ENCODE data around the gene OR2T35.

OR2T35 gene

DNA sequence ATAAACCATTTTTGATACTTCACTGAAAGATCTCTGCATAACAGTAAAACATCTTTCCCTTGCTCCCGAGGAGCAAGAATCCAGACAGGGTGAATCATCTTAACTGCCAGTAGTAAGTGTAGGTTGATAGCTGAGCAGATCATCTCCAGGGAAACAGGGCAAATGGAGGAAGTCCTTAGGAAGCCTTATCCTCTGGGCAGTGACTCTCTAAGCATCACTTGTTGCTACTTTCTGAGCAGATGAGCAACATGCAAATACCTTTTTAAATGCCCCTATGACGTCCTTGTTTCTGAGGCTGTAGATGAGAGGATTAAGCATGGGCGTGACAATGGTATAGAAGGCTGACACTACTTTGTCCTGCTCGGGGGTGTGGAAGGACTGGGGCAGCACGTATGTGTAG is 19.1 kb downstream of the OR2T35 start:
- DNase-seq (no peak), ATAC-seq (no peak)

DNA sequence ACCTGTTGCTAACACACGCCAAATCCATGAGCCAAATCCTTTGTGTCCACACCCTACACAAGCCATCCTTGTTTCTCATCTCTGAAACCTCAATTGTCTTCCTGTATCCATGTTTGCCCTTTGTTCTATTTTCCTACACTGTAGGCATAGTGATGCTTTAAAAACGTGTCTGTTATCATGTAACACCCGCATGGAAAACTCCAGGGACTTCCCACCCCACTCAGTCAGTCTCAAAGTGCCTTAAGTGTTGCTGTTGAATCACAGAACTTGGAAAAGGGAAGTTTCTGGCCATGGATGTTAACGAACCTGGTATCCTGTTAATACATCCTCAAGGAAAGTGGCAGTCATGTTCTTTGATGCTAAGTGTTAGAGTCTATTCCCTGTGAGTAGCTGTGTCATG is 19.9 kb downstream of the OR2T35 start:
- DNase-seq (no peak), ATAC-seq (no peak)

DNA sequence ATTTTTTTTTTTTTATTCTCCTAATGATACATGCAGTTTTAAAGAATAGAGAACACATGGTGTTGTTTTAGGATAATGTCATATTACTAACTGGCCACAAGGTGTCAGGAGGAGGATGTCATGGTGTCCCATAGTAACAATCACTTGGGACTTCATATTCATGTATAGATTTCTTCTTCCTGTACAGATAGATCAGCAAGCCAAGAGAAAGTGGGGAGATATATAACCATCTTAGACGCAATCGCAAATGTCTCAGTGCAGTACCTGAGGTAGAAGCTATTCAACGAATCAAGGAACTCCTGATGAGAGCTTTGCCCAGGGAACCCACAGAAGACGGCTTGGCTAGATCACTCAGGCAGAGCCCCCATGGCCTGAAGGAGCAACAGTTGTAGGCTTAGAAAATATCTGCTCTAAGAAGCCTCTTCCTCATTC is 22.5 kb downstream of the OR2T35 start:
- DNase-seq (no peak), ATAC-seq (peak; percentile 74)

DNA sequence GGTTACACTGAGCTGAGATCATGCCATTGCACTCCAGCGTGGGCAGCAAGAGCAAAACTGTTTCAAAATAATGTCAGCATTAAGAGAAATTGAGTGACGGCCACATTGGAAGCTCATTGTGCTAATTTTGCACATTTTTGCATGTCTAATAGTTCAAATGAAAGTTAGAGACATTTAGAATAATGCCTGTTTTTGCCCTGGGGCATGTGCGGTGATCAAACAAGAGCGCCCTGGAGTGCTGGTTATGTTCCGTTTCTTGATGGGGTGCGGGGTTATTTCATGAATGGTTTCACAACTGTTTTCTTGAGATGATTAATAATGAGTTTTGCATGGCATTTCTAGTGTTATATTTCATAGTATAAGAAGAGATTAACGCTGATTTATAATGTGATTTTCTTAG is 23.3 kb downstream of the OR2T35 start:
- no peak for ATAC-seq
- DNase-seq = no peak

DNA sequence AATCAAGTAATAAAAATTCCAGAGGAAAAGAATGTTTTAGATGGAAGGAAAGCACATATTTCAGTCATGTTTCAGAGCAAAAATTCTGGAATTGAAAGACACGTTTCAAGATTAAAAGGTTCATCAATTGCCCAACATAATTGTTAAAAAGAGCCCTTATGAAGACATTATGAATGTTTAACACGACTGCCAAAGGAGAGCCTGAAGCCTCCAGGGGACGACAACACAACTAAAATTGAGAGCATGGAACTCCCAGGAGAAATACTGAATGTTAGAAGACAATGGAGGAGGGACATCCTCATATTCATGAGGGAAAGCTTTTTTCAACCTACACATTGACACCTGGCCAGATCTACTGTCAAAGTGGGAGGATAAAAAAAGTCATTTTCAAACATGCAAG is 26.2 kb downstream of the OR2T35 start:
- no peak for ATAC-seq
- DNase-seq = peak; percentile 74

DNA sequence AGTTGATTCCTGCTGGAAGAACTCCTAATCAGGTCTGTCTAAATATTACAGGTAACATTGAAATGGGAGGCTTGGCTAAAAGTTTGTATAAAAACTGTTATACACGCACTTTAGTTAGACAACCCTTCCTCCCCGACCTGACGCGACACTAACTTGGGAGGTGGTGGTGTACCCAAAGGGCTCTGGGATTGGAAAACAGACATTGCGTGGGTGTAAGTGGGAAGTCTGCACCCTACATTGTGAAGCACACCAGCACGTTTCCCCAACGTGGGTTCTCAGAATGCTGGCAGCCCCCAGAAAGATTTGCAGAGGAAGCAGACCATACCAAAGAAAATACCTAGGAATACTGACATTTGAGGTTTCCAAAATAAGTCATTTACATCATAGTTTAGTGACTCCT is 27.0 kb downstream of the OR2T35 start:
- no peak for ATAC-seq
- no peak for DNase-seq

DNA sequence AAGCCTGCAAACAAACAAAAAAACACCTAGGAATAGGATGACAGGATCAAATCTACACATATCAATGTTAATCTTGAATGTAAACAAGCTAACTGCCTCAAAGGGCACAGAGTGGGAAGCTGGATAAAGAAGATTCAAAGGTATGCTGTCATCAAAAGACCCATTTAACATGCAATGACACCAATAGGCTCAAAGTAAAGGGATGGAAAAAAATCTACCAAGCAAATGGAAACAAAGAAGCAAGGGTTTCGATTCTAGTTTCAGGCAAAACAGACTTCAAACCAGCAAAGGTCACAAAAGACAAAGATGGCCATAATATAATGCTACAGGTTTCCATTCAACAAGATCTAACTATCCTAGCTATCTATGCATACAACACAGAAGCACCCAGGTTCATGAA is 31.3 kb downstream of the OR2T35 start:
- DNase-seq (no peak), ATAC-seq (peak; percentile 73)

DNA sequence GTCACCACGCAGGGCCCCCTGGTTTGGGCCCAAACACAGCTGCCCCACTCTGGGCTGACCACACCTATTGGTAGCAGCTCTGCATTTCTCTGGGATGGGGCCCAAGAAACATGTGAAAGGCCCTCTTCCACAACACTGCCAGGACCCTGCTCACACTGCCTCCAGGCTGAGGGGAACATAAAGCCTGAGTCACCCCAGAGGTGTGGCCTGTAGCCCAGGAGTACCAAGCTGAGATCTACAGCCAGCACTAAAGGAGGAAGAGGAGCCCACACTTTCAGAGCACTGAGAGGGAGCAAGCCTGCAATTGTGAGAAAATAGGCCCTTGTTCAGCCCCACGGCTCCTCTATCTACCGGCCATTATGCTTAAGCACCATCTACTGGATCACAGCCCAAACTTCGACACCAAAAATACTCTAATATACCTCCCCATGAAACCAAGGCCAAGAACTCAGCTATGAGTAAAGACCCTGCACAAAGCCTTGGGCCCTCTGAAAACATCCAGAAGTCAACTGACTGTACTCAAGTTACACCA is 33.1 kb downstream of the OR2T35 start:
- peak; percentile 95 for ATAC-seq
- peak; percentile 33 for DNase-seq

DNA sequence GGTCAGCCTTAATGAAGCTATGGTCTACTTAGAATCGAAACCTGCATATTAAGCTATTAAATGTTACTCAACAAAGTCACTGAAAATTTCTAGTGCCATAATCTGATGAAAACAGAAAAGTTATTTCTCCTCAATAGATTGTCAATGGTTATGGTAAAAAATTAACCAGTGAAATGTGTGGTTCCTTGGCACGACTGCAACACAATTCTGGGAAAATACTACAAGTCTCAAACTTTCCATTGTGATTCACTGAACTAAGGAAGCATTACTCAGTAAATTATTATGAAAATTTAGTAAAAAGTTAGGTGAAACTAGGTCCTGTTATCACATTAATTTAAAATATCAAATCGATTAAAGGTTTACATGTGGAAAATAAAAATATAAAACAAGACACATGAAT is 34.8 kb downstream of the OR2T35 start:
- no peak for ATAC-seq
- no peak for DNase-seq

DNA sequence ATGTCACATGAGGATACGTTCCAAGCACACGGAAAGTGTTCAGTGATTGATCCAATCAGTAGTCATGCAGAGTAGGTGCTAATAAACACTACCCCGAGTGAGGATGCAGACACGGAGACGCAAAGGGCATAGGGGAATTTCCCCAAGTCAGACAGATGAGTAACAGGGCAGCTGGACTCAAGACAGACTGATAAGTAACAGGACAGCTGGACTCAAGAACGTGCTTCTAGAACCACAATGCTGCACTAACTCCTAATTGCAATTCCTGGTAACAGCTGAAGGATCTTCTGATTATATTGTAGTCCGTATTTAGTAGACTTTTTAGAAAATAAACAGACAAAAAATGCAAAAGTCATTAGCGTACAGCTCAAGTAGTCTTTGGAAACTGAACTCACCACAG is 45.7 kb downstream of the OR2T35 start:
- DNase-seq = no peak
- ATAC-seq = no peak

DNA sequence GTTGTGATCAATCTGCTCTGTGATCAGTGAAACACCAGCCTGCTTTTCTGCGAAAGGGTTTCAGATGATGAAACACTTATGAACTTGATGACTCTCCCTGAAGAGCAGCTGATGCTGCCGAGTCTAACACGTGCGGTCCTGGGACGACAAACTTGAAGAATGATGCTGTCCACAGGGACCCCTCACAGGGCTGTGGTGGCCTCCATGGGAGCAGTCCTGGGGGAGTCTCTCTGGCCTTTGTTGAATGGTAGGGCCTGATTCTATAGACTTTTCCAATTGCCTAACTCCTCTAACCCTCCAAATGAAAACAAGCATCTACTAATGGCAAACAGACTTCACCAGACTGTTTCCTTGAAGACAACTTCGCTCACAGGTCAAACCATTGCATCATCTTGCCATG is 47.5 kb downstream of the OR2T35 start, which contains the start of gene OR2T10:
Gene OR2T10 (minus strand): TSS at position 112 of the 400 bp plus-strand sequence. CDS start 3,932 bp downstream, outside the sequence.
- DNase-seq (no peak), ATAC-seq (no peak)

DNA sequence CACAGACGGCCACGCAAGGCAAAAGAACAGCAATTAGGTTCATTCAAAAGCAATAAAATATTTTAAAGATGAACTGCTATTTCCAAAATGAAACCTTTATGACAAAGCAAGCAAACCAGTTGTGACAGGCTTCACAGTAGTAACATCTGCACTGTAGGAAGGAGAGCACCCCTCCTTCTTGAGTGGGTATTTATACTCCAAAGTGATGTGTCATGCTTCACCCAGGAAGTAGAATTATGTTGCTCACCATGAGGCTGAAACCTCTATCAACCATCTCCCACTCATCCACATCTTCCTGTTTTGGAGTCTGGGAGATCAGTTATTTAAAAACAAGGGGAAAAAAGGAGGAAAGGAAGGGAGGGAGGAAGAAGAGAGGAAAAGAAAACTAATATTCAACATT is 48.5 kb downstream of the OR2T35 start:
- ATAC-seq = no peak
- no peak for DNase-seq

DNA sequence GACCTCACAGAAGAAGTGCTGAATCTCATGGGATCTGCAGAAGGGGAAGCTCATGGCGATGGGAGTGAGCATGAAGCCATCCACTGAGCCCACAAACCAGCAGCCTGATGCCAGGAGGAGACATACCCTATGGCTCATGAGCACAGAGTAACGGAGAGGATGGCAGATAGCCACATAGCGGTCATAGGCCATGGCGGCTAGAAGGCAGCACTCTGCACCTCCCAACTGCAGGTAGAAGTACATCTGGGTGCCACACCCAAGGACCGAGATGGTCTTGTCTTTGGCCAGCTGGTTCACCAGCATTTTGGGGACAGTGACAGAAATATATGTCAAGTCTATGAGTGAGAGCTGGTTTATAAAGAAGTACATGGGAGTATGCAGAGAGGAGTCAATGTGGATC is 51.9 kb downstream of the OR2T35 start:
- no peak for ATAC-seq

DNA sequence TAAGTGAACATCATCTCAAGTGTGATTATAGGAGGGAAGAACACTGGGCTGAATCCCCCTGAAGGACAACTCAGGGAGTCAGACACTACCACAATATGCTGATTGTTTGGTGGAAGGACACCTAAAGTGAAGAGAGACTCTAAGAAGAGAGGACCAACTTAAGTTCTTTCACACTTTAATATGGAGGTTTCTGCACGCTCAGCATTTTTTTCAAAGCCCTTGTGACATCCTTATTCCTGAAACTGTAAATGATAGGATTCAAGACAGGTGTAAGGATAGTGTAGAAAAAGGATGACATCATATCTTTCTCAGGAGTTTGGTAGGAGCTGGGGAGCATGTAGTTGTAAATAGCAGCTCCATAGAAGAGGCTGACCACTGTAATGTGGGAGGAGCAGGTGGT is 52.4 kb downstream of the OR2T35 start:
- ATAC-seq = no peak
- no peak for DNase-seq

More for the DNA sequence above, 51.9 kb downstream of the OR2T35 start:
- no peak for DNase-seq

DNA sequence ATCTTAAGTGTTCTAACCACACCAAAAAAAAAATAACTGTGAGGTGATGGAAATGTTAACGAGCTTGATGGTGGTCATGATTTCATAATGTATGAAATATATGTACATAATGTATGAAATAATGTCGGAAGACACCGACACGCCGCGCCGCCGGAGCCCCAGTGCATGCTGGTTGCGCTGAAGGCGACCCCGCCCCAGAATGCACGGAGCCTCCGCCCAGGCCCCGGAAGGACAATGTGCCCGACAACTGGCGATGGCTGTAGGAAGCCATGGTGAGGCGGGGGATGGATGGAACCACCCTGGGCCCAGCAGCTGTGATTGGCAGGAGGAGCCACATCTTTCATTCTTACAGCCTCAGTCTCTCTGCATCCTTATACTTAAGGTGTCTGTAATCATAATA is 55.0 kb downstream of the OR2T35 start:
- ATAC-seq (no peak), DNase-seq (no peak)

DNA sequence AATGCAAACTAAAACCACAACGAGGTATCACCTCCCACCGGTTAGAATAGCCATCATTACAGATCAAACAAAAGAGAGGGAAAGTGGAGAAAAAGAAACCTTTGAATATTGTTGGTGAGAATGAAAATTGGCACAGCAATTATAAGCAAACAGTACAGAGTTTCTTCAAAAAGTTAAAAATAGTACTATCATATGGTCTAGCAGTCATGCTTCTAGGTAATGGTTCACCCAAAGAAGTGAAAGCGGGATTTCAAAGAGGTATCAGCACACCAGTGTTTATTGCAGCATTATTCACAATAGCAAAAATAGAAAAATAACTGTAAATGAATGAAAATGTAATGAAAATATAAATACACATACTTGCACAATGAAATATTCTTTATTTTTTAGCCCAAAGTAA is 55.7 kb downstream of the OR2T35 start:
- ATAC-seq (no peak), DNase-seq (no peak)

All from stimulated activated naive CD8-positive, alpha-beta T cell treated with anti-CD3 and anti-CD28 coated beads, Interleukin-15, Interleukin-2, amounts not matched to agents 100 U/mL and 50 U/mL, for 24 hours (primary cell).